AG08395 (cell line): Measurements from ENCODE around the gene C16orf95.
A peak's percentile ranks its signal among the peaks of the same experiment; 100 is the strongest.

ENCODE experiments used
- DNase-seq: peaks from one replicate; pipeline ENCODE4 v3.0.0; 2012; ENCODE audit warnings: mixed read lengths, low spot score

Gene C16orf95

DNA sequence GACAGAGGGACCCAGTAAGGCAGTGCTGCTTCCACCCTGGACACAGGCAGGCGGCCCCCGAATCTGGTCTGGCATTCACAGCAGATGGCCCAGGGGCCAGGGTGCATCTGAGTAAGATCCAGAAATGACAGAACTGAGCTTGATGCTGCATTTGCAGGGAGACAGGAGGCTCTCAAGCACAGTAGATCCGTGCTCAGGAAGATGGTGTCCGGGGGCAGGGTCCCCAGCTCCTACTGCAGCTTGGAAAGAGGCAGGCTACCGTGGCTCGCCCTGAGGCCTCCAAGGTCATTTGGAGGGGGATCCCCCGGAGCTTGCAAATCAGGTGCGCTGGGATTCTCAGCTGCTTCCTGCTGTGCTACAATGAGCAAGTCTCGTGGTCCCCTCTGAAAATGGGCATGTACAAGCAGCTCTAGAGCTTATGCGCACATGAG, 2.2 kb downstream of the C16orf95 start:
- no peak for DNase-seq

GRCh38 chr16:87312008-87312407, 5.2 kb downstream of the C16orf95 start:
- no peak for DNase-seq

DNA sequence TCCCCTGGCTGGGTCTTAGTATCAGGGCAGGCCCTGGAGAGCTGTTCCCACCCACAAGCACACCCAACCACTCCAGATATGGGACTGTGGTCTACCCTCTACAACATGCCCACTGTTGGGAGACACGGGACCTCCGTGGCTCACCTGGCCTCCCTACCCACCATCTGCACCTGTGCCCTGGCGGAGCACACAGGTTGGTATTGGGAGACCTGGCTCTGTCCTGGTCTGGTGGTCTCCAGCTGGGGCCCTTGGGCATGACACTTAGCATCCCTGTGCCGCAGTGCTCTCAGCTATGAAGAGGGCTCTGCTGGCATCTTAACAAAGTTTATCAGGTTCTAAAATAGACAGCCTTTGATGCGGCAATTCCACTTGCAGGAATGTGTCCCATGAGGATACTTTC, 5.8 kb downstream of the C16orf95 start:
- no peak for DNase-seq

- DNase-seq = no peak
These were observed 6.6 kb downstream of the C16orf95 start for GRCh38 chr16:87310610-87311009.

GRCh38 chr16:87309620-87310525, 7.3 kb downstream of the C16orf95 start:
- DNase-seq = no peak

- no peak for DNase-seq
These were observed 8.4 kb downstream of the C16orf95 start for GRCh38 chr16:87308826-87309225.

- DNase-seq = no peak
These were observed 10.7 kb downstream of the C16orf95 start for GRCh38 chr16:87306516-87306915.

- peak; percentile 82 for DNase-seq
These were observed 11.4 kb downstream of the C16orf95 start for GRCh38 chr16:87305505-87306391.

- no peak for DNase-seq
These were observed 12.2 kb downstream of the C16orf95 start for GRCh38 chr16:87304951-87305350.

DNA sequence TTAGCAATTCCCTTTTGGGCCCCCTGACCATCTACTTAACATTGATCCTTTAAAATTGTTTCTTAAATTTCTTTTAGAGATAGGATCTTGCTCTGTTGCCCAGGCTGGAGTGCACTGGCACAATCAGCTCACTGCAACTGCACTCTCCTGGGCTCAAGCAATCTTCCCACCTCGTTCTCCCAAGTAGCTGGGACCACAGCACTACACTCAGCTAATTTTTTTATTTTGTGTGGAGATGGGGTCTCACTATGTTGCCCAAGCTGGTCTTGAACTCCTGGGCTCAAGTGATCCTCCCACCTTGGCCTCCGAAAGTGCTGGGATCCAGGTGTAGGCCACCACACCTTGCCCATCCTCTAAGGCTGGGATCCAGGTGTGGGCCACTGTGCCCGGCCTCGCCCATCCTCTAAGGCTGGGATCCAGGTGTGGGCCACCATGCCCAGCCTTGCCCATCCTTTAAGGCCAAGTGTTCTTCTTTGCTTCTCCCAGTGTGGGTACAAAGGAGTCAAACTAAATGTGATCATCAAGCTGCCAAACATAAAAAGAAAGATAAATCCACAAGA, 13.2 kb downstream of the C16orf95 start:
- DNase-seq = no peak

- no peak for DNase-seq
These were observed 13.7 kb downstream of the C16orf95 start for GRCh38 chr16:87303431-87303930.

GRCh38 chr16:87298857-87299465, 18.2 kb downstream of the C16orf95 start:
- DNase-seq = no peak

DNA sequence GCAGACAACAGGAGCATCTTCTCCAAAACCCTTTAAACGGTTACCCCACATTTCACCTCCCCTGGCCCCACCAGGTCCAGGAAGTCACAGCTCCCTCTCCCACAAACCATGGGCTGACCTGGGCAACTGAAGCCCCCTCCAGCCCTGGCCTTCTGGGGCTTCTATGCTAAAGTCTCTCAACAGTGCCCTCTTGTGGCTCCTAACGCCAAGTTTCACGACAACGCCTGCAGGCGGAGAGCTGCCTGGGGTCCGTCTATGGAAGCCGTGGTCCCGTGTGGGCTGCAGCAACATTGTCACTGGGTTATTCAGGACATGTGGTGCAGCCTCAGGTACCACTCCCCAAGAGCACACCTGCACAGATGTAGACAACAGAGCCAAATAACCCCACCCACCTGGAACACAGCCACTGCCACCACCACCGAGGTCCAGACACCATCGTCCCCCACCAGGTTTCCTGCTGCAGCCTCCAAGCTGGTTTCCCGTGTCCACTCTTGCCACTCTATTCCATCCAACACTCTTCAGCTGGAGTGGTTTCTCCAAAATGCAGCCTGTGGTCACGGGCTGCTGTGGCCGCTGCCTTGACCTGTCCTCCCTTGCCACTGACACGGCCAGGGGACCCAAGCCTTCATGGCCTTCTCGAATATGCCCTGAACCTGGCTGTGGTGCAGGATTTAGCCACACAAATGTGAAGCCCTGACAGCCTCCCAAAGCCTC, 19.1 kb downstream of the C16orf95 start:
- DNase-seq = peak; percentile 38

- no peak for DNase-seq
These were observed 19.8 kb downstream of the C16orf95 start for GRCh38 chr16:87297407-87297806.

GRCh38 chr16:87295661-87296531, 21.3 kb downstream of the C16orf95 start:
- DNase-seq = no peak

GRCh38 chr16:87295259-87295658, 21.9 kb downstream of the C16orf95 start:
- no peak for DNase-seq

- no peak for DNase-seq
These were observed 23.2 kb downstream of the C16orf95 start for GRCh38 chr16:87293990-87294389.

DNA sequence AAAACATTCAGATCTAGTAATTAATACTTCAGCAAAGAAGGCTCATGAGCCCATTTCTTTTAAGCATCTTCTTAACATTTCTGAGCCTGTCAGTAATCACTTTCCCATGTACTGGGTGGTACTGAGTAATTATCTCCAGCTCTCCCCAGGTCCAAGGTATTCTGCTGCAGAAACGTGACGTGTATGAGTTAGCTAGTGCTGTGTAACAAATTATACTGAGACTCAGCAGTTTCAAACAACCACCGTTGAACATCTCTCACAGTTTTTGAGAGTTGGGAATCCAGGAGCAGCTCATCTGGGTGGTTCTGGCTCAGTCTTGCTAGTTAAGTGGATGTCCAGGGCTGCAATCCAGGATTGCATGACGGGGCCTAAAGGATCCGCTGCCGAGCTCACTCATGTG, 25.2 kb downstream of the C16orf95 start:
- no peak for DNase-seq

DNA sequence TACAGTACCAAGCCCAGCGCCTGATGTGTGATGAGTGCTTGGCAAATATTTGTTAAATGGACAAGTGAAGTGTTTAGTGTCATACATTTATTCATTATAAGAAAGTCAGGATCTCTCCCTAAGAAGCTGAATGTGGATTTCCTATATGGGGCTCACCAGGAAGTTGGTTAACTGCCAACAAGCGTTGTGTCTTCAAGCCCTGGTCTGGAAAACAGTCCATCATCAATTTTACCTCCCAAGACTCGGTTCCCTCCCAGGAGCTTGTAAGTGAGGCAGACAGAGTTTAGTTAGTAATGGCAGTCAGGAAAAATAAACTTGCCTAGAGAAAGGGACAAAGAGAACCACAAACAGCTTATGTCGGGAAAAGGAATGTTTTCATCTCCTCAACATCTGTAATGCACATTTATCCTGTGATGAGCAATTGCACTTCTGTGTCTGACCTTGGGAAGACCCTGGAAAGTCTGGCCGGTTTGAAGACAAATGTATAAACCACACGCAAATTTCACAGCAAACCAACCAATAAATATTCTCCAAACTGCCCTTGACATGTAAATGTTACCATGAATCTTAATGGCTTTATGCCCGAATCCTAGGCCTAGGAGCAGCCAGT, 28.3 kb downstream of the C16orf95 start:
- peak; percentile 82 for DNase-seq
